ENCODE data around the gene GSTM1.

GSTM1 gene

DNA sequence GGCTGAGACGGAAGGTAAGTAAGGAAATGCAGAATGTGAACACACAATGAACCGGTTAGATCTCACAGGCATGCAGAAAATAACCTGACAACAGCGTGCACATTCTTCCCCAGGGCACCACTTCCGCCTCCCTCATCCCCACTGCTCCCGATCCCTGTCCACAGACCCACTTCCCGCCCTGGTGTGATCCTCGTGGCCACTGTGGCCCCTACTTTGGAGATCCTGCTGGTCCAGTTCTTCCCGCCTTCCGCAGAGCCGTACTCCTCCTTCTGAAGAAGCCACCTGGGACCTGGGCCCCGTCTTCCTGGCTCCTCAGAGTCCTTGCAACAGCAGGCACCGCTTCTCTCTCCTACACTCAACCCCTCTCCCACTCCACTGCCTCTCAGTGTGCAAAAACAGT lies 33.1 kb upstream of the GSTM1 start:
- H3K4me3 ChIP-seq (ENCODE audit: low read depth, low read length): no peak overlapping the region
- no peak for DNase-seq (ENCODE audit: low read depth)
- TF ChIP-seq, protein P1, sequence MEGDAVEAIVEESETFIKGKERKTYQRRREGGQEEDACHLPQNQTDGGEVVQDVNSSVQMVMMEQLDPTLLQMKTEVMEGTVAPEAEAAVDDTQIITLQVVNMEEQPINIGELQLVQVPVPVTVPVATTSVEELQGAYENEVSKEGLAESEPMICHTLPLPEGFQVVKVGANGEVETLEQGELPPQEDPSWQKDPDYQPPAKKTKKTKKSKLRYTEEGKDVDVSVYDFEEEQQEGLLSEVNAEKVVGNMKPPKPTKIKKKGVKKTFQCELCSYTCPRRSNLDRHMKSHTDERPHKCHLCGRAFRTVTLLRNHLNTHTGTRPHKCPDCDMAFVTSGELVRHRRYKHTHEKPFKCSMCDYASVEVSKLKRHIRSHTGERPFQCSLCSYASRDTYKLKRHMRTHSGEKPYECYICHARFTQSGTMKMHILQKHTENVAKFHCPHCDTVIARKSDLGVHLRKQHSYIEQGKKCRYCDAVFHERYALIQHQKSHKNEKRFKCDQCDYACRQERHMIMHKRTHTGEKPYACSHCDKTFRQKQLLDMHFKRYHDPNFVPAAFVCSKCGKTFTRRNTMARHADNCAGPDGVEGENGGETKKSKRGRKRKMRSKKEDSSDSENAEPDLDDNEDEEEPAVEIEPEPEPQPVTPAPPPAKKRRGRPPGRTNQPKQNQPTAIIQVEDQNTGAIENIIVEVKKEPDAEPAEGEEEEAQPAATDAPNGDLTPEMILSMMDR (IDR thresholded peaks at IDR 0.05; ENCODE audit: insufficient read depth, low read depth, low read length, missing control alignments): no peak

DNA sequence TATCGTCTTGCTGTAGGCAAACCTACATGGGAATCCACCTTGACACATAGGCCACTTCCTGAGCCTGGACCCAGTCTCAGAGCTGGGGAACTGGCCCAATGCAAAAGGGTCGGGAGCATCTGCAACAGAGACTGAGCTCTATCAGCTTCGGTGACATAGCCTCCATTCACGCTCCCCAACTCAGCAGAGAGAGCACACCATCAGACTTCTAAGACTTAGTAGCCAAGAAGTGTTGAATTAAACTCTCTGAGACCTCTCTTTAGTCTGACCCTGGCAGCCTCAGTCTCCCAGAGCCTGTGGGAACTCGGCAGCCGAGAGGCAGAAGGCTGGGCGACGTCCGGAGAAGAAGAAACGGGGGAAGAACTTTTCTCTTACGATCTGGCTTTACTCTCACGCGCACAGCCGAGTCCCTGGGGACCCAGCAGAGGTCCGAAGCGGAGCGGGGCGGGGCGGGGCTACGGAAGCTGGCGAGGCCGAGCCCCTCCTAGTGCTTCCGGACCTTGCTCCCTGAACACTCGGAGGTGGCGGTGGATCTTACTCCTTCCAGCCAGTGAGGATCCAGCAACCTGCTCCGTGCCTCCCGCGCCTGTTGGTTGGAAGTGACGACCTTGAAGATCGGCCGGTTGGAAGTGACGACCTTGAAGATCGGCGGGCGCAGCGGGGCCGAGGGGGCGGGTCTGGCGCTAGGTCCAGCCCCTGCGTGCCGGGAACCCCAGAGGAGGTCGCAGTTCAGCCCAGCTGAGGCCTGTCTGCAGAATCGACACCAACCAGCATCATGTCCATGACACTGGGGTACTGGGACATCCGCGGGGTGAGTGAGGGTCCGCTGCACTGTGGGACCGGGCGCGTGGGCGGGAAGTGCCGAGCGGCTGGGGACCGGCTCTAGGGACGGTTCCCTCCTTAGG lies 31.8 kb upstream of the GSTM1 start, which contains the start of gene GSTM4:
TSS of gene GSTM4 (plus strand) at position 485 of the 905 bp plus-strand sequence. CDS start at position 776, 291 bp downstream.
- TF ChIP-seq, protein P1 (IDR thresholded peaks at IDR 0.05; ENCODE audit: insufficient read depth, low read depth, low read length, missing control alignments): no peak
- DNase-seq (ENCODE audit: low read depth): peak; percentile 91
- peak within 1 kb of the TSS; percentile 74 for H3K4me3 ChIP-seq (ENCODE audit: low read depth, low read length)

DNA sequence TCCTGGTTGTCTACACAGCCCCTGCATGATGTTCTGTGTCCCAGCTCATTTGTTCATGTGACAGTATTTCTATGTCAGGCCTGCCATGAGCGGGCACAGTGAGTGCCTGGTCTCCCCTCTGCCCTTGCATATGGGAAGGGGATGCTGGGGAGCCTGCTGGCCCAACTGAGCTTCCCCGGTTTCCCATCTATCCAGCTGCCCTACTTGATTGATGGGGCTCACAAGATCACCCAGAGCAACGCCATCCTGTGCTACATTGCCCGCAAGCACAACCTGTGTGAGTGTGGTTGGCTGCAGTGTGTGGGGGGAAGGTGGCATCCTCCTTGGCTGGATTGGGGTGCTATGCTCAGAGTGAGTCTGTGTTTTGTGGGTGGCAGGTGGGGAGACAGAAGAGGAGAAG lies 30.2 kb upstream of the GSTM1 start:
- no peak for DNase-seq (ENCODE audit: low read depth)
- no peak overlapping the region for H3K4me3 ChIP-seq (ENCODE audit: low read depth, low read length)
- TF ChIP-seq, protein P1 (IDR thresholded peaks at IDR 0.05; ENCODE audit: insufficient read depth, low read depth, low read length, missing control alignments): no peak

DNA sequence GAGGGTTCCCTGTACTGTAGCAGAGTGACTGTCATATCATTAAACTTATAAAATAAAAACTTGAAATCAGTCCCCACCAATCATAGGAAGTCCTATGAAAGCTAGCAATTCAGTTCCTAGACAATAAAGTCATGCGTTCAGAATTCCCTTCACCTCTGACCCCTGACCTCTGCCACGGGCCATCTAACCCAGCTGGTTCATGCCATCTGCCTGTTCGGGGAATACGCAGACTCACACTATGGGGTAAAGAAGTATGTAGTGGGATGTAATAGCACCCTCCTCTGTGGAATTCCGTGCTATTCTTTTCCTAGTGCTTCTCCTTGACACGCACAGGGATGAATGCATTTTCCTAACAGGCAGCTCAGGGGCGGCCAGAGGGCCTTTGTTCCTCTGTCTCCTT lies 29.6 kb upstream of the GSTM1 start:
- DNase-seq (ENCODE audit: low read depth): no peak

DNA sequence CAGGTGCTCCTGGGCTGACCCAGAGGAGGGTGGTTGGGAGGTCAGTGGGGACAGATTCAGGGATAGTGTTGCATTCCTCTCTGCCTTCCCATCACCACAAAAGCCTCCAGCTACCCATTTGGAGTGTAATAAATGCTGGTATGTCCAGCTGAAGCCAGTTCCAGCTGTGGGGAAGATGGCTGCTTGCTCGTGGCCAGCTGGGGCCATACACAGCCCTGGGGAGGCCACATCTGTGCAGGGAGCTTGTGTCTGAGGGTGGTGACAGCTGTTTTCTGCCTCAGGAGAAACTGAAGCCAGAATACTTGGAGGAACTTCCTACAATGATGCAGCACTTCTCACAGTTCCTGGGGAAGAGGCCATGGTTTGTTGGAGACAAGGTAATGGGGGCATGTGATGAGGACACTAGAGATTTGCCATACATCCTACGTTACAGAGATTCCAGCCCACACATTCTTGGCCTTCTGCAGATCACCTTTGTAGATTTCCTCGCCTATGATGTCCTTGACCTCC lies 29.0 kb upstream of the GSTM1 start:
- DNase-seq (ENCODE audit: low read depth): no peak
- TF ChIP-seq, protein P1 (IDR thresholded peaks at IDR 0.05; ENCODE audit: insufficient read depth, low read depth, low read length, missing control alignments): no peak
- no peak overlapping the region for H3K4me3 ChIP-seq (ENCODE audit: low read depth, low read length)

More for the DNA sequence above, 29.6 kb upstream of the GSTM1 start:
- TF ChIP-seq, protein P1 (IDR thresholded peaks at IDR 0.05; ENCODE audit: insufficient read depth, low read depth, low read length, missing control alignments): no peak
- no peak overlapping the region for H3K4me3 ChIP-seq (ENCODE audit: low read depth, low read length)

DNA sequence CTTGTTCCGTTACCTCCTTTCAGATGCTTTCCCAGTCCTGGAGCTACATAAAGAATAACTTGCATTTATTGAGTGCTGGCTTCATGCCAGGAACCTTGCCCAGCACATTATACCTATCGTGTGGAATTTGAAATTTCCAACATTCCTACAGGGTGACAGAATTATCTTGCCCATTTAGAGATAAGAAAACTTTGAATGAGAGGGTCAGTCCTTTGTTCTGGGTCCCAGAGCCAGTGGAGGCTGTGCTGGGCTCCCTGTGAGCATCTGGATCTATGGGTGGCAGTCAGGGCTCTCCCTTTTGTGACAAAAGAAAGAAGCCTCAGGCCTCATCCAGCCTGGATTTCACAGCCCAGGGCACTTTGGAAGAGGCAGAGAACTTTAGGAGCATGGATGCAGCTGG lies 28.5 kb upstream of the GSTM1 start:
- H3K4me3 ChIP-seq (ENCODE audit: low read depth, low read length): no peak overlapping the region
- TF ChIP-seq, protein P1 (IDR thresholded peaks at IDR 0.05; ENCODE audit: insufficient read depth, low read depth, low read length, missing control alignments): no peak
- DNase-seq (ENCODE audit: low read depth): no peak
